Pancreas (tissue), 10 donors: ENCODE data around the gene TSPAN8. TPM values are rescaled to one million over a fixed set of nuclear protein-coding genes. Genes with fewer than 3 reads are reported as not detected.

Source experiments
- ATAC-seq, 4 donors: fragments of 200-7000 bp; cut with Tn5 transposase; one replicate each; pipeline versions ENCODE4 v1.8.0 to v1.9.1; 2020; ENCODE audit warnings: mild to moderate bottlenecking in 4 of 4, moderate library complexity in 4 of 4
- DNase-seq, 6 donors: peaks; one replicate each; pipeline ENCODE4 v3.0.0-alpha.2; 2020
- FAIRE-seq: peaks from 2 replicates; lab custom pipeline; 2012; peaks lifted over from hg19 to GRCh38; lab: Jason Lieb, UNC
- H3K27ac ChIP-seq, 4 donors: fragments of 200-600 bp; sonication (generic); 1 replicate in 3 of 4; 2 replicates in 1 of 4; pipeline versions ENCODE4 v1.5.0 to v1.8.0; 2020
- H3K27me3 ChIP-seq, 4 donors: fragments of 200-600 bp; one replicate each; pipeline ENCODE4 v1.8.0; 2021
- H3K36me3 ChIP-seq, 3 donors: fragments of 200-600 bp; sonication (generic) in 1 of 3; one replicate each; pipeline versions ENCODE4 v1.5.0 to v1.8.0; 2020 to 2021
- H3K4me1 ChIP-seq, 3 donors: fragments of 200-600 bp; one replicate each; pipeline ENCODE4 v1.8.0; 2021
- H3K4me3 ChIP-seq, 4 donors: fragments of 200-600 bp; sonication (generic) in 2 of 4; one replicate each; pipeline versions ENCODE4 v1.5.0 to v1.8.0; 2020 to 2021
- H3K9me3 ChIP-seq, 4 donors: fragments of 200-600 bp; one replicate each; pipeline ENCODE4 v1.8.0; 2021
- WGBS, 2 donors: extraction: QIAGEN DNeasy Blood & Tissue Kit; methylation state at CpG; one replicate each; pipeline ENCODE4 v1.1.7; 2013; 5-methylcytosine and 5-hydroxymethylcytosine counted together
- intact Hi-C, 3 donors: fragments of 100-400 bp; cut with DNase I; formaldehyde crosslinking; loops; one replicate each; pipeline versions ENCODE4 v1.11.1 to v1.14.2; 2022
- polyA plus RNA-seq, 2 donors: library from polyadenylated mRNA; stranded (reverse); fragments of 200-250 nt; gene quantifications; one replicate each; pipeline ENCODE4 v1.2.3, GENCODE V29; 2013
- total RNA-seq, 6 donors: library from RNA; stranded (reverse); fragmentation: NEBNext Ultra II Directional in 4 of 6; extraction: Animal tissue kit (Norgen Biotek cat#: 25700) in 4 of 6; gene quantifications; one replicate each; pipeline versions ENCODE4 v1.2.1 to v1.2.4, GENCODE V29; 2021 to 2023
- TF ChIP-seq, protein P1 (sequence below), 4 donors: fragments of 200-600 bp; sonication (generic) in 3 of 4; IDR thresholded peaks; one replicate each; pipeline versions ENCODE4 v1.5.0 to v1.8.0; 2021; ENCODE audit warnings: antibody characterized with exemption in 4 of 4
- donor health status: healthy with polysubstance abuse.
- donor health status: DM: no; HTN: no; CAD: no; lungs with moderate emphysema.
- donor health status: DM: no; HTN: no; CAD: no.
- donor health status: control.
- donor health status: control.
- donor health status: Bipolar disorder and iron deficiency.
- donor health status: DM: yes; HTN: yes; CAD: no.
- donor health status: DM: no; HTN: no; CAD: no.
- donor health status: DM: no; HTN: no; CAD: no.
- donor health status: DM: yes; HTN: yes; CAD: no.

TSPAN8 gene
- total and polyA plus RNA-seq, 8 donors: 21.8 to 95.9 (median 32.1) TPM

DNA sequence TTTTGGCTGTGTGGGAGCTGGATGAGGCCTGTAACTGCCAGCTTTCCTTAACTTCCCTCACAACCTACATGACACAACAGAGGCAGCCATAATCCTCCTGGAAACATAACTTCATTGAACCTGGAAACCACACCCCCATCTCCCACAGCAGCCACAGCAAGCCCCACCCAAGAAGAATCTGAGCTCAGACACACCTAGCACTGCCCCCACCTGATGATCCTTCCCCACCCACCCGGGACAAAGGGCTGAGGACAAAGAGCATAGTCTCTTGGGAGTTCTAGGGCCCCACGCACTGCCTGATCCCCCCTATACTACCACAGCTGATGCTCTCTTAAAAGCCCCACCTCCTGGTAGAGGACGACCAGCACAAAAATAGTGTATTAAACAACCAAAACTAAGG, 29.6 kb upstream of the TSPAN8 start:
- TF ChIP-seq, protein P1, sequence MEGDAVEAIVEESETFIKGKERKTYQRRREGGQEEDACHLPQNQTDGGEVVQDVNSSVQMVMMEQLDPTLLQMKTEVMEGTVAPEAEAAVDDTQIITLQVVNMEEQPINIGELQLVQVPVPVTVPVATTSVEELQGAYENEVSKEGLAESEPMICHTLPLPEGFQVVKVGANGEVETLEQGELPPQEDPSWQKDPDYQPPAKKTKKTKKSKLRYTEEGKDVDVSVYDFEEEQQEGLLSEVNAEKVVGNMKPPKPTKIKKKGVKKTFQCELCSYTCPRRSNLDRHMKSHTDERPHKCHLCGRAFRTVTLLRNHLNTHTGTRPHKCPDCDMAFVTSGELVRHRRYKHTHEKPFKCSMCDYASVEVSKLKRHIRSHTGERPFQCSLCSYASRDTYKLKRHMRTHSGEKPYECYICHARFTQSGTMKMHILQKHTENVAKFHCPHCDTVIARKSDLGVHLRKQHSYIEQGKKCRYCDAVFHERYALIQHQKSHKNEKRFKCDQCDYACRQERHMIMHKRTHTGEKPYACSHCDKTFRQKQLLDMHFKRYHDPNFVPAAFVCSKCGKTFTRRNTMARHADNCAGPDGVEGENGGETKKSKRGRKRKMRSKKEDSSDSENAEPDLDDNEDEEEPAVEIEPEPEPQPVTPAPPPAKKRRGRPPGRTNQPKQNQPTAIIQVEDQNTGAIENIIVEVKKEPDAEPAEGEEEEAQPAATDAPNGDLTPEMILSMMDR (IDR thresholded peaks at IDR 0.05): no peak
- Histone ChIP-seq H3K4me3 (no peak overlapping the region), H3K27ac (no peak overlapping the region), H3K36me3 (no peaks in the 10 kb centered on the region), H3K4me1 (peaks cover 0 to 14% (median 3%) of the 10 kb centered on the region in 3 donors), H3K27me3 (no peaks in the 10 kb centered on the region), H3K9me3 (no peaks in the 10 kb centered on the region)
- ATAC-seq (no peak), FAIRE-seq (no peak), DNase-seq (no peak)
- 94 to 96% methylated on average over 3 of the region's 3 CpGs for WGBS, 2 donors
- intact Hi-C loops: no loop called here

DNA sequence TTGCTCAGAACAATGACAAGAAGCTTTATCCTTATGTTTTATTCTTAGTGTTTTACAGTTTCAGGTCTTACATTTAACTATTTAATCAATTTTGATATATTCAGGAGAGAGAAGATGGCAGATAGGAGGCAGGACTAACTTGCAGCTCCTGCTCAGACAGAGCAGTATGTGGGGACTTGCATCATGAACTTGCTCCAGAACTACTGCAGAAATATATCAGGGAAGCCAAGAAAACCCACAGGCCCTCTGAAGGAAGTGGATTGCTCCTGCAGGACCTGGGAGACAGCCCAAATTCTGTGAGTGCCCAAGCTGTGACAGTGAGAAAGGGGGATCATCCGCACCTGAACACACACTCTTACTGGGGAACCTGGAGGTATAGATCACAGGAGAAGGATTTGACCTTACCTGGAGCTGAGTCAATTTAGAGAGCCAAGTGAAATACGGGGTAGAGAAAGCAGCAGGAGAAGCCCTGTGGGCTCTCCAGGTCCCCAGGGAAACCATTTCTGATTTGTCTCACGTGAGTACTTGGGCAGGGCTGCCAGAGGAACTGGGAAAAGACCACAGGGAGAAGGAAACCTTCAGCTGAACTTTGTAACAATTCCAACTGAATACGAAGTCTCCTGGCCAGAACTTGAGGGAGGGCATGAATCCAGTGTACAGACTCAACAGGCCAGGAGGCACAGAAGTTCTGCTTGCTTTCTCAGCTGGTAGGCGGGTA, 28.9 kb upstream of the TSPAN8 start:
- ATAC-seq (no peak), DNase-seq (no peak), FAIRE-seq (no peak)
- H3K27ac ChIP-seq: no peak overlapping the region
- peaks cover 0 to 8% (median 3%) of the 10 kb centered on the region in 3 donors for H3K4me1 ChIP-seq
- H3K9me3 ChIP-seq: no peaks in the 10 kb centered on the region
- no peaks in the 10 kb centered on the region for H3K27me3 ChIP-seq
- H3K4me3 ChIP-seq: no peak overlapping the region
- TF ChIP-seq, protein P1 (IDR thresholded peaks at IDR 0.05): no peak
- H3K36me3 ChIP-seq: no peaks in the 10 kb centered on the region
- intact Hi-C loops: no loop called here
- 83 to 91% methylated on average over 5 of the region's 5 CpGs for WGBS, 2 donors

DNA sequence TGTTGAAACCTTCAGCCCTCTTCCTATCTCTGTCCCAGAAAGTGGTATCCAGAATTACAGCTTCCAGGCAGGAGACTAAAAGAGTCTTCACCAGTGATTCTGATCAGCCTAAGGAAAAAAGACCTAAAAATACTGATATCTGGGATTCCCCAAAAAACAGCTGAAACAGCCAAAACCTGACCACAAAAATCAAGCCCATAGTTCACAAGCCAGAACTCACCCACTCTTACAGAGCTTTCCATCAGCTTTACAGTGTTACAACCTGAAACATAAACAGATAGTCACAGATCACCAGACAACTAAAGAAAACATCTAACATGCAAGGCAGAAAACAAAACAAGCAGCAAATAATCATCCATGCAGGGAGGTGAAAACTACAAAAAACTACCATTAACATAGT, 26.0 kb upstream of the TSPAN8 start:
- Histone ChIP-seq H3K9me3 (no peaks in the 10 kb centered on the region), H3K27me3 (no peaks in the 10 kb centered on the region), H3K4me1 (no peaks in the 10 kb centered on the region), H3K36me3 (no peaks in the 10 kb centered on the region), H3K4me3 (no peak overlapping the region), H3K27ac (peak overlapping the region in 1 of 4 donors; percentile 20)
- FAIRE-seq: no peak
- intact Hi-C loops: no loop called here
- peak in 1 of 4 donors; percentile 39 for ATAC-seq
- TF ChIP-seq, protein P1 (IDR thresholded peaks at IDR 0.05): no peak
- DNase-seq: no peak

DNA sequence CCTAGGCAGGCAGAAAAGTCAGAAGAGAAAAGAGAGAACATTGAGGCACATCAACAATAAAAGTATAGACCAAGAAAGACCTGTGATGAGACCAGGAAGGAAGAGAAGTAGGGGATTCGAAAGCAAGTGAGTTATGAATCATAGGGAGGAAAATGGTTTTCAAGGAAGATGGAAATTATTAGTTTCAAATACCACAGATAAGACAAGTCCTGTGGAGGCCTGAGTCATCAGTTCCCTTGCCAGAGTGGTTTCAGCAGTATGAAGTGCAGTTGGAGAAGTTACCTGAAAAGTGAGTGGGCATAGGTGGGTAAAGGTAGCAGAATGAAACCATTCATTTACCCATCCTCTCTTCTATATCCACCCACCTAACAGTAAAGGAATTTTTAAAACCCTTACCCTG, 25.2 kb upstream of the TSPAN8 start:
- TF ChIP-seq, protein P1 (IDR thresholded peaks at IDR 0.05): no peak
- no peak for FAIRE-seq
- H3K27ac ChIP-seq: peak overlapping the region in 2 of 4 donors; percentile 20 to 45
- H3K4me3 ChIP-seq: no peak overlapping the region
- no peaks in the 10 kb centered on the region for H3K9me3 ChIP-seq
- peaks cover 0 to 5% (median 0%) of the 10 kb centered on the region in 3 donors for H3K4me1 ChIP-seq
- 42 to 63% methylated on average over 1 of the region's 1 CpG for WGBS, 2 donors
- no peaks in the 10 kb centered on the region for H3K27me3 ChIP-seq
- peak in 2 of 4 donors; percentile 86 to 89 for ATAC-seq
- DNase-seq: peak in 1 of 6 donors; percentile 41
- intact Hi-C loops: no loop called here
- no peaks in the 10 kb centered on the region for H3K36me3 ChIP-seq

DNA sequence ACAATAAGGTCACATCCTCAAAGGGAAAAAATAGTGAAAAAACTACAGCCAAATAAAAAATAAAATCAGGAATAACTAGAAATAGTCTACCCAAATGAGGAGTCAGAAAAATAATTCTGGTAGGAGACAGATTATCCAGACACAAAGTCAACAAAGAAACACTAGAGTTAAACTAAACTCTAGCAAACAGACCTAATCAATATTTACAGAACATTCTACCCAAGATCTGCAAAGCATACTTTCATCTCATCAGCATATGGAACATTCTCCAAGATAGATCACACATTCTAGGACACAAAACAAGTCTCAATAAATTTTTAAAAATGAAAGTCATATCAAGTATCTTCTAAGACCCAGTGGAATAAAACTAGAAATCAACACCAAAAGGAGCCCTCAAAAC, 20.4 kb upstream of the TSPAN8 start:
- no peak for FAIRE-seq
- no peak overlapping the region for H3K4me3 ChIP-seq
- no peak for DNase-seq
- no peaks in the 10 kb centered on the region for H3K27me3 ChIP-seq
- TF ChIP-seq, protein P1 (IDR thresholded peaks at IDR 0.05): no peak
- intact Hi-C loops: no loop called here
- H3K4me1 ChIP-seq: peaks cover 0 to 10% (median 0%) of the 10 kb centered on the region in 3 donors
- ATAC-seq: peak in 2 of 4 donors; percentile 35 to 65
- H3K27ac ChIP-seq: no peak overlapping the region
- H3K9me3 ChIP-seq: no peaks in the 10 kb centered on the region
- H3K36me3 ChIP-seq: no peaks in the 10 kb centered on the region
